ENCODE results near the gene RNF133. TPM values are rescaled to one million over a fixed set of nuclear protein-coding genes. Genes with fewer than 3 reads are reported as not detected.

RNF133 gene
- total RNA-seq, 6 donors from 2014 or later = 1.0 to 22.0 (median 3.9) TPM

DNA sequence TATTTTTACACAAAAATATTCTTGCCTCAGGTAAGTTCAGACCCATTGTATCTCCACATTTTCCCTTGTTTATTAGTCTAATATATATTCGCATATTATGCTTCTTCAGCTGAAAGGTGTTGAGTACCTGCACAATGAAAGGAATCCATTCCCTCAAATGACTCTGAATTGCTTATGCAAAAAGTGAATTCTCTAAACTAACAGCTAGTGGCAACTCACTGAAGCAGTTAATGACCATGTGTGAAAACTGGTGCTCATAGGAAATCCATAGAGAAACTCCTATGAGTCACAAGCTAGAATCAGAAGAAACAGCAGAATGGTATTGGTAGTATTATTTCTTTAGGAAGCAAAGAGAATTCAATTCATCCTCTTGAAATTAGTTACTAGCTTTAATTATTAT lies 37.3 kb upstream of the RNF133 start:
- TF ChIP-seq POLR2AphosphoS5 (IDR thresholded peaks at IDR 0.05) = no peak
- TF ChIP-seq CTCF (IDR thresholded peaks at IDR 0.05) = no peak
- TF ChIP-seq POLR2A (IDR thresholded peaks at IDR 0.05) = no peak
- TF ChIP-seq EP300 (IDR thresholded peaks at IDR 0.05) = no peak
- Histone ChIP-seq H3K4me1 (peaks cover 0 to 4% (median 0%) of the 10 kb centered on the region in 4 donors), H3K27me3 (no peaks in the 10 kb centered on the region), H3K27ac (no peak overlapping the region), H3K9me3 (no peaks in the 10 kb centered on the region), H3K36me3 (peaks cover 0 to 7% (median 0%) of the 10 kb centered on the region in 4 donors), H3K4me3 (no peak overlapping the region)
- DNase-seq (no peak), ATAC-seq (ENCODE audit: low FRiP score in 2 of 2) (no peak)
- WGBS, 2 donors = 88 to 93% methylated on average over 1 of the region's 1 CpG

GRCh38 chr7:122727759-122728158 lies 28.8 kb upstream of the RNF133 start:
- Histone ChIP-seq H3K9me3 (no peaks in the 10 kb centered on the region), H3K4me3 (no peak overlapping the region), H3K27me3 (no peaks in the 10 kb centered on the region), H3K36me3 (no peaks in the 10 kb centered on the region), H3K27ac (no peak overlapping the region), H3K4me1 (peaks cover 0 to 9% (median 0%) of the 10 kb centered on the region in 4 donors)
- ATAC-seq (ENCODE audit: low FRiP score in 2 of 2) (no peak), DNase-seq (no peak)
- 73 to 94% methylated on average over 1 of the region's 1 CpG for WGBS, 2 donors
- TF ChIP-seq POLR2A (IDR thresholded peaks at IDR 0.05) (no peak), EP300 (IDR thresholded peaks at IDR 0.05) (no peak), CTCF (IDR thresholded peaks at IDR 0.05) (no peak), POLR2AphosphoS5 (IDR thresholded peaks at IDR 0.05) (no peak)

- Histone ChIP-seq H3K9me3 (no peaks in the 10 kb centered on the region), H3K36me3 (no peaks in the 10 kb centered on the region), H3K4me3 (no peak overlapping the region), H3K27me3 (no peaks in the 10 kb centered on the region), H3K27ac (no peak overlapping the region), H3K4me1 (peaks cover 0 to 9% (median 0%) of the 10 kb centered on the region in 4 donors)
- TF ChIP-seq EP300 (IDR thresholded peaks at IDR 0.05) = no peak
- no peak for TF ChIP-seq CTCF (IDR thresholded peaks at IDR 0.05)
- TF ChIP-seq POLR2A (IDR thresholded peaks at IDR 0.05) = no peak
- TF ChIP-seq POLR2AphosphoS5 (IDR thresholded peaks at IDR 0.05) = no peak
- ATAC-seq (ENCODE audit: low FRiP score in 2 of 2) = no peak
- DNase-seq = no peak
These were observed 28.4 kb upstream of the RNF133 start for GRCh38 chr7:122727354-122727753.

GRCh38 chr7:122726881-122727280 lies 28.0 kb upstream of the RNF133 start:
- H3K36me3 ChIP-seq = no peaks in the 10 kb centered on the region
- ATAC-seq (ENCODE audit: low FRiP score in 2 of 2) (no peak), DNase-seq (no peak)
- H3K27ac ChIP-seq = no peak overlapping the region
- peaks cover 0 to 9% (median 0%) of the 10 kb centered on the region in 4 donors for H3K4me1 ChIP-seq
- no peaks in the 10 kb centered on the region for H3K9me3 ChIP-seq
- TF ChIP-seq CTCF (IDR thresholded peaks at IDR 0.05) (no peak), POLR2A (IDR thresholded peaks at IDR 0.05) (no peak), POLR2AphosphoS5 (IDR thresholded peaks at IDR 0.05) (no peak), EP300 (IDR thresholded peaks at IDR 0.05) (no peak)
- WGBS, 2 donors = 65 to 70% methylated on average over 2 of the region's 2 CpGs
- H3K4me3 ChIP-seq = no peak overlapping the region
- no peaks in the 10 kb centered on the region for H3K27me3 ChIP-seq

DNA sequence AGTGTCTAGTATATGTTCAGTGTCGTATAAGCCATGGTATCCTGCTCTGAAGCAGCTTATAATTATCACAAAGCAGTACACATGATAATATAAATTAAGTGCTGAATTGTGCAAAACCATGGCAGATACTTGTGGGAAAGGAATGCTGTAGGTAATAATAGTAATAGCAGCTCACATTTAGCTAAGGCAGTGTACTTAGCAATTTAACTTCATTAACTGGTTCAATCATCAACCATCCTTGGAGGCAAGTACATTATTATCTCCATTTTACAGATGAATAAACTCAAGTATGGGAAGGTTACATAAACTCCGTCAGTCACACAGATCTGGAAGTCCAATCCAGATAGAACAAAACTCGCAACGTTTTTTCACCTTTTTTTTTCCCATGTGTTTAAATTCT lies 25.4 kb upstream of the RNF133 start:
- Histone ChIP-seq H3K9me3 (no peaks in the 10 kb centered on the region), H3K27me3 (no peaks in the 10 kb centered on the region), H3K36me3 (no peaks in the 10 kb centered on the region), H3K4me1 (peaks cover 0 to 5% (median 0%) of the 10 kb centered on the region in 4 donors), H3K4me3 (no peak overlapping the region), H3K27ac (no peak overlapping the region)
- TF ChIP-seq POLR2AphosphoS5 (IDR thresholded peaks at IDR 0.05) (no peak), POLR2A (IDR thresholded peaks at IDR 0.05) (no peak), CTCF (IDR thresholded peaks at IDR 0.05) (no peak), EP300 (IDR thresholded peaks at IDR 0.05) (no peak)
- ATAC-seq (ENCODE audit: low FRiP score in 2 of 2) (no peak), DNase-seq (no peak)
- 80 to 85% methylated on average over 4 of the region's 4 CpGs for WGBS, 2 donors

Data from upper lobe of left lung (tissue), 6 donors.